ENCODE data around the gene PRSS22.
A peak's percentile ranks its signal among the peaks of the same experiment; 100 is the strongest.

Gene PRSS22, protein sequence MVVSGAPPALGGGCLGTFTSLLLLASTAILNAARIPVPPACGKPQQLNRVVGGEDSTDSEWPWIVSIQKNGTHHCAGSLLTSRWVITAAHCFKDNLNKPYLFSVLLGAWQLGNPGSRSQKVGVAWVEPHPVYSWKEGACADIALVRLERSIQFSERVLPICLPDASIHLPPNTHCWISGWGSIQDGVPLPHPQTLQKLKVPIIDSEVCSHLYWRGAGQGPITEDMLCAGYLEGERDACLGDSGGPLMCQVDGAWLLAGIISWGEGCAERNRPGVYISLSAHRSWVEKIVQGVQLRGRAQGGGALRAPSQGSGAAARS

DNA sequence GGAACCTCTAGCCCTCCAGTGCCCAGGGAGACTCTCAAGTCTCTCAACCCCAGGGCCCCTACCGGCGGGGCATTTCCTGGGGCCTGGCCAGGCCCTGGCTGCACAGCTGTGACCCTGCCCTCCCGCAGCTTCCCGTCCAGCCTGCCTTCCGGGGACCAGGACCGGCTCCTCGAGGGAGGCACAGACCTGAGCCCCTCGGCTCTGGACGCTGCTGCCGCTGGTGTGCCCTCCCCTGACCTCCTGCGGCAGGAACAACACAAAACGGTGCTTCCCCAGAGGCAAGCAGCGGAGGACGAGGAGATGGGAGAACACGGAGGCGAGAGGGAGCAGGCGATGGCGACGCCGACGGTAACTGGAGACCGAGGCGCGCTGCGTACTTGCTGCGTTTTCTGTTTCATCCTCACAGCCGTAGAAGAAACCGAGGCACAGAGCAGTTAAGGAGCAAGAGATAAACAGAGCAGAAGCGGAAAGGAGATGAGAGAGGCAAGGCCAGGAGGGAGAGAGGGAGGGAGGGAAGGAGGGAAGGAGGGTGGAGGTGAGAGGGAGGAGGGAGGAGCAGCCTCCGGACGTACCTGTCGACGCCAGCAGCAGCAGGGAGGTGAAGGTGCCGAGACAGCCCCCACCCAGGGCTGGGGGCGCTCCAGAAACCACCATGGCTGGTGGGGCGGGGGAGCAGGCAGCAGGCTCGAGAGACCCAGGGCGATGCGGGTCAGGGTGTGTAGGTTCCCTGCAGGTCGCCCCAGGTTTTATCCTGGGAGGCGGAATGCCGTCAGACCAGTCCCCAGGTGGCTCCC, at the start of gene PRSS22:
PRSS22 (minus strand) TSS at position 720 of the 794 bp plus-strand sequence; CDS start at position 654, 66 bp downstream.
- no peak for DNase-seq (ENCODE audit: low read depth in 4 of 4, low spot score in 1 of 4)

DNA sequence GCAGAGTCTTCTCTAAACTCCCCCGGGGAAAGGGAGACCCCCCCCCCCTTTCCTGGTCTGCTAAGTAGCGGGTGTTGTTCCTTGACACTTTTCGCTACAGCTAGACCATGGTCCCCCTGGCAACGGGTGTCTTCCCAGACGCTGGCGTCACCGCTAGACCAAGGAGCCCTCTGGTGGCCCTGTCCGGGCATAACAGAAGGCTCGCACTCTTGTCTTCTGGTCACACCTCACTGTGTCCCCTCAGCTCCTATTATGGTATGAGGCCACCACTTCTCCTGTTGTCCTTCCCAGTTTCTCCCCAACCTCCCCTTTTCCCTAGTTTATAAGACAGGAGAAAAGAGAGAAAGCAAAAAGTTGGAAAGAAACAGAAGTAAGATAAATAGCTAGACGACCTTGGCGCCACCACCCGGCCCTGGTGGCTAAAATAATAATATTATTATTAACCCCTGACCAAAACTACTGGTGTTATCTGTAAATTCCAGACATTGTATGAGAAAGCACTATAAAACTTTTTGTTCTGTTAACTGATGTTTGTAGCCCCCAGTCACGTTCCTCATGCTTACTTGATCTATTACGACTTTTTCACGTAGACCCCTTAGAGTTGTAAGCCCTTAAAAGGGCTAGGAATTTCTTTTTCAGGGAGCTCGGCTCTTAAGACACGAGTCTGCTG, 49.2 kb upstream of the PRSS22 start:
- DNase-seq (ENCODE audit: low read depth in 4 of 4, low spot score in 1 of 4), result peak in 2 of 4 experiments; percentile 19 to 32

DNA sequence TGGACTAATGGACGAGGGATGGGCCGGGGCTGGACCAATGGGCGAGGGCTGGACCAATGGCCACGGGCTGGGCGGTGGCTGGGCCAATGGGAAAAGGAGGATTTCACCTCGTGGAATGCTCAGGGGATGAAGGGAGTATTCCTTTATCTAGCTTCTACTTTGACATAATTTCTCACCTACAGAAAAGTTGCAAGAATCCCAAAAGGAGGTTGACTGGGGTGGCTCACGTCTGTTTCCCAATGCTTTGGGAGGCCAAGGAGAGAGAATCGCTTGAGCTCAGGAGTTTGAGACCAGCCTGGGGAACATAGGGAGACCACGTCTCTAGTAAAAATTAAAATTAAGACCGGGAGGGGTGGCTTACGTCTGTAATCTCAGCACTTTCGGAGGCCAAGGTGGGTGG, 48.0 kb upstream of the PRSS22 start:
- DNase-seq (ENCODE audit: low read depth in 4 of 4, low spot score in 1 of 4), result no peak

DNA sequence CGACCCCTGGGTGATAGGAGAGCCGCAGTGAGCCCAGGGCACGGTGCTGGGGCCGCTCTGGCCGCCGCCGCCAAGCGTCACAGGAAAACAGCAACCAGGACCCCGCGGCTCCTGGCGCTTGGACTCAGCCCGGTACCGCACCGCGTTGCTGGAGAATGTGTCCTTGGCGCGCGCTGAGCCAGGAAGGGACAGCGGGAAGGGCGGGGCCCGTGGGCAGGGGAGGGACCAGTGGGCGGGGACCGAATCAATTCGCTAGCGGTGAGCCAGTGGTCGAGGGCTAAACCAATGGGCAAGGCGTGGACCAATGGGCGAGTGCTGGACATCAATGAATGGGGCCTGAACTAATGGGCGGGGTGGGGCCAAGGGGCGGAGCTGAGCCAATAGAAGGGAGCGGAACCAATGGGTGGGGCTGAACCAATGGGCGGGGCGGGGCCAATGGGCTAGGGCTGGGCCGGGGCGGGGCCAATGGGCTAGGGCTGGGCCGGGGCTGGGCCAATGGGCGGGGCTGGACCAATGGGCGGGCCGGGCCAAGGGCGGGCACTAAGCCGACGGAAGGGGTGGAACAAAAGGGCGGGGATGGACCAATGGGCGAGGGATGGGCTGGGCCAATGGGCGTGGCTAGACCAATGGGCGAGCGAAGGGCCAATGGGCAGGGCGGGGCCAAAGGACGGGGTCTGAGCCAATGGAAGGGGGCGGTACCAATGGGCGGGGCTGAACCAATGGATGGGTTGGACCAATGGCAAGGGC, 47.4 kb upstream of the PRSS22 start:
- peak; percentile 83 to 98 (median 92) for DNase-seq (ENCODE audit: low read depth in 4 of 4, low spot score in 1 of 4)

DNA sequence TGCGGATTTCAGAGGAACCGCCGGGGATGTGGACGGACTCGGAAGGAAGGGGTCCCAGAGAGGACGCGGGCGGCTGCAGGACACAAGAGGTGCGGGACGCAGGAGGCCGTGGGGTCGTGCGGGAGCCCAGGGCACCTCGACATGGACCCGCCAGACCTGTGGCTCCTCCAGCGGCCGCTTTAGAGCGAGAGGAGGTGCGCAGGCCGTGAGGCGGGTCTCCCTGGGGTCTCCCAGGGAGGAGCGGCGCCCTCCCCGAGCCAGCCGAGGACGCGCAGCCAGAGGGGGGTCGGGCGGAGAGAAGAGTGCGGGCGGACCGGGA, 46.9 kb upstream of the PRSS22 start:
- no peak for DNase-seq (ENCODE audit: low read depth in 4 of 4, low spot score in 1 of 4)

DNA sequence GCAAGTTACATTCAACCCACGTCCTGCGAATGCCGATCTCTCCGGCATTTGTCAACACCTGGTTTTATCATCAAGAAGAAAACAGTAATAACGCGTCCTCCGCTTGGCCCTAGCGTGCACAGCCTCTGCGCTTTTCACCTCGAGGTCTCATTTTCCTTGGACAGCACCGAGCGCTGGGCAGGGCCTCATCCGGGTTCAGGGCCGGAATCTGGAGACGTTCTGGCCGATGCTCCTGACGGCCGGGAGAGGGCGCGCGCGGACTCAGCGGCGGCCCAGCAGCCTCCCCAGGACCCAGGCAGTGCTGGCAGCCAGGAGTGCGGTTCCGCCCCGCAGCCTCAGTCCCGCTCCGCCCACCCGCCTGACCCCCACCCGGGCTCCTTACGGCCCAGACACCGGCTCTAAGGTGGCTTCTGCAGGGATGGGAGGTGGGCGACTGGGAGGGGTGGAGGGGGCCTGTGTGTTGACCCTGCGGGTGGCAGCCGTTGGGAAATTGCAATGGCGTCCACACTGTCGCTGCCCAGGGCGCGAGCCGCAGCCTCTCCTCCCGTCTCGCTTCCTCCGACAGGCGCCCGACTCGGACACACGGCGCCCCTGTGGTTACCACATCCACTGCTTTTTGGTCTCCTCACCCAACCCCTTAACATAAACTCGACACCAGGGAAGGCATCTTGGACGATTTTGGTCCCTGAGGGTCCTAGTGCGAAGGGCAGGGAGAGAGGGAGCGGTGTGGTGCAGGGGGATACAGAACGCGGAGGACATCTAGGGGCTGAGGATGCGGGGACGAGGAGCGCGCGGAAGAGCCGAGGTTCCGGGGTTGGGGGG, 46.3 kb upstream of the PRSS22 start:
- peak; percentile 55 to 65 (median 60) for DNase-seq (ENCODE audit: low read depth in 4 of 4, low spot score in 1 of 4)

DNA sequence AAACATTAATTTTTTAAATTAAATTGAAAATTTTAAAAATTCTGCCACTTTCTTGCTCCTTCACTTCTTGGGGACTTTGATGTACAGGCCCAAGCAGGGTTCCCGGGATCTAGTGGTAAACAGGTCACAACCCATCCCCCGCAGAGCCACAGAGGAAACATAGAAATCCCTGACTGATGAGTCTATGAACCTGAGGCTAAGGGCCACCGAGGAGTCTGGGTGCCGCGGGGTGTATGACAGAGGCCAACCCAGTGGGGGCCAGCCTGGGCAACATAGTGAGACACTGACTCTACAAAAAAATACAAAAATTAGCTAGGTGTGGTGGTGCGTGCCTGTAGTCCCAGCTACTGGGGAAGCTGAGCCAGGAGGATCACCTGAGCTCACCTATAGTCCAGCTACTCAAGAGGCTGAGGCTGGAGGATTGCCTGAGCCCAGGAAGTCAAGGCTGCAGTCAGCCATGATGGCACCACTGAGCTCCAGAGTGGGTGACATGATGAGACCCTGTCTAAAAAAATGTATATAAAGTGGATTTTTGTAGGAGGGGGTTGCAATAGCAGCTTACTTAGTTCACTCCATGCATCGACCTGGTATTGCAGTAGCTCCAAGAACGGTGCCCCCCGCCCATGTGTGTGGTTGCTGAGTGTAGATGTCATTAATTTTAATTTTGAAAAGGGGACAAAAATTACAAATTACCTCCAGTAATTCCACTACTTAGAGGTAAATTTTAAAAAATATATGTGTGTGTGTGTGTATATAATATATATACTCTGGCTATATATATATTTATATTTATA, 44.6 kb upstream of the PRSS22 start:
- DNase-seq (ENCODE audit: low read depth in 4 of 4, low spot score in 1 of 4), result no peak

DNA sequence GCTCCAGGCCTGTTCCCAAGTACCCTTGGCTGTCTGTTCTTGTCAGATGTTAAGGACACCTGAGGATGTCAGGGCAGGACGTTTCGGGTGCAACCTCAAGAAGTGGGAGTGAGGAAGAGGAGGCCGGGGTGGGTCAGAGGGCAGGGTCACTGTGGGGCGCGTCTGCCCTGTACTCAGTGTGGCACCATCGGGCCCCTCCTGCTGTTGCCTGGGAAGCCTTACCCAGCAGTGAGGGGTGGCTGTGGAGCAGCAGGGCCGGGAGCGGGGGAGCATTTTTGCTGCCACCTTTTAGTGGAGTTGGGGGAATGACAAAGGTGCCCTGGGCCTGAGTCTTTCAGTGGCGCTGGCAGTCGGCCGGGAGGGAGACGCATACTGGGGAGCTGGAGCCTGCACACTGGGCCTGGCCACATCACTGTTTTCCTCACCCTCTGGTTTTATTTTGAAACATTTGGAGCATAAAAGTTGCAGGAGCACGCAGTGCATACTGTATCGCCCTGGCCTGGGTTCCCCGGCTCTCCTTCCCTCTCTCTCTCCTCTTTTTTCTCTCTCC, 42.6 kb upstream of the PRSS22 start:
- DNase-seq (ENCODE audit: low read depth in 4 of 4, low spot score in 1 of 4), result no peak

DNA sequence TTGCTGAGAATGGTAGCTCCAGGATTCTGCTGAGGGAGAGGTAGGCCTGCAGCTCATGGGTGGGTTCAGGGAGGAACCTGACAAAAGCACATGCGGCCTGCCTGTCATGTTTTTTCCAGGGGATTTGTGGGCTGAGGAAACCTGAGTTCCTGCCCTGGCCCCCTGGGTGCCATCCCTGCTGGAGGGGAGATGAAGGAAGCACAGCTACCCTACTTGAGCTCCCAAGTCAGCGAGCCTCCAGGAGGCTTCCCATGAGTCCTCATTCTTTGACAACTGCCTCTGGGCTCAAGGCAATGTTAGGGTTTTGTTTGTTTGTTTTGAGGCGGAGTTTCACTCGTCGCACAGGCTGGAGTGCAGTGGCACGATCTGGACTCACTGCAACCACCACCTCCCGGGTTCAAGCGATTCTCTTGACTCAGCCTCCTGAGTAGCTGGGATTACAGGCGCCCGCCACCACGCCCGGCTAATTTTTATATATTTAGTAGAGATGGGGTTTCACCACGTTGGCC, 41.6 kb upstream of the PRSS22 start:
- DNase-seq (ENCODE audit: low read depth in 4 of 4, low spot score in 1 of 4), result no peak

DNA sequence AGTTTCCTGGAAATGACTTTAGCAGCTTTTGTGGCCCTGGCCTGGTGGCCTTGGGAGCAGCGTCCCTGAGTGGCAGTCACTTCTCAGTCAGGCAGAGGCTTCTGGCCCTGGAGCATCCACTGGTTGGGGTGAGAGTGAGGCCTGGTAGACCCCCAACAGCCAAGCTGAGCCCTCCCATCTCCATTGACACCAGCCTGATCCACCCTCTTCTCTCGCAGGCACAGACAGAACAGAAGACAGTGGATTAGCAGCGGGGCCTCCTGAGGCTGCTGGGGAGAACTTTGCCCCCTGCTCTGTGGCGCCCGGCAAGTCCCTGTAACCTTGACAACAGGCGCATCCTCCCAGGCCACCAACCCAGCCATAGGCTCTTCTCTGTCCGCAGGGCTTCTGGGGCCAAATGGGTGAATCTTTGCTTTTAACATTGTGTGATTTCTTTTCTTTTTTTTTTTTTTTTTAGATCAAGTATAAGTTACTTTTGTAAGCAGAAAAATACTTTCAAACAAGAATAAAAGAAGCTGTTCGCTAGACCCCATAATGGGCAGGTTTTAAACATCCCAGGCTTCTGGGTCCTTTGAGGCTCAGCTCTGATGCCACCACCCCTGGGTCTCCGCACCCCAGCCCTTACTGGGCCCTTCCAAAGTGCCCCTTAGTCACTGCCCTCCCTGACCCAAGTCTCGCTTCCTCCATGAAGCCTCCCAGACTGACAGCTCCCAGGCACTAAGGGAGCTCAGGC, 41.0 kb upstream of the PRSS22 start:
- no peak for DNase-seq (ENCODE audit: low read depth in 4 of 4, low spot score in 1 of 4)

DNA sequence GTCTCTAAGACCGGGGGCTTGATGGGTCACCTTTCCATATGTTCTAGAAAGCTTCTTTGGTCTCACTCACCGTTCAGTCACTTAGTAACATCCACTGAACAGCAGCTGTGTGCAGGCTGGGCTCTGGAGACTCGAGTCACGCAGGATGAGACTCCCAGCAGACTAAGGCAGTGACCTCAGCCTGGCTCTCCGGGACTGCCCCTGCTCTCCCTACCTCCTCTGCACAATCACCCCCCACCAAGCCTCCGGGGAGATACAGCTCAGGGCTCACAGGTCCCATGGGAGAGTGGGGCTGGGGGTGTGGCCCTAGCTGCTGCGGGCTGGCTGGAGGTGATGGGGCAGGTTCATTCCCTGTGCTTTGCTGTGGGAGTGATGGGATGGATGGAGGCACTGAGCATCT, 39.1 kb upstream of the PRSS22 start:
- no peak for DNase-seq (ENCODE audit: low read depth in 4 of 4, low spot score in 1 of 4)

DNA sequence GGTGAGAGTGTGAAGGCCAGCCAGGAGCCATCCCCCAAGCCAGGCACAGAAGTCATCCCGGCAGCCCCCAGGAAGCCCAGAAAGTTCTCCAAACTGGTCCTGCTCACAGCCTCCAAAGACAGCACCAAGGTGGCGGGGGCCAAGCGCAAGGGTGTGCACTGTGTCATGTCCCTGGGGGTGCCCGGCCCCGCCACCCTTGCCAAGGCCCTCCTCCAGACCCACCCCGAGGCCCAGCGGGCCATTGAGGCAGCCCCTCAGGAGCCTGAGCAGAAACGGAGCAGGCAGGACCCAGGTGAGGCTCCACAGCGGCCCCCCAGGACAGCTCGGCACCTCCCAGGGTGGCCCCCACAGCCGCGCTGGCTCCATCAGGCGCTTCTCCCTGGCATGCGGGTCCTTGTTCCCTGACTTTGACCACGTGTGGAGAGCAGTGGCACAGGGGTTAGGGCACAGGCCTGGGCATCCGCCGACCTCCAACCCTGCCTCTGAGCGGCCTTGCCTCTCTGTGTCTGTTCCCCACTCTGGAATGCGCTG, 38.6 kb upstream of the PRSS22 start:
- no peak for DNase-seq (ENCODE audit: low read depth in 4 of 4, low spot score in 1 of 4)

DNA sequence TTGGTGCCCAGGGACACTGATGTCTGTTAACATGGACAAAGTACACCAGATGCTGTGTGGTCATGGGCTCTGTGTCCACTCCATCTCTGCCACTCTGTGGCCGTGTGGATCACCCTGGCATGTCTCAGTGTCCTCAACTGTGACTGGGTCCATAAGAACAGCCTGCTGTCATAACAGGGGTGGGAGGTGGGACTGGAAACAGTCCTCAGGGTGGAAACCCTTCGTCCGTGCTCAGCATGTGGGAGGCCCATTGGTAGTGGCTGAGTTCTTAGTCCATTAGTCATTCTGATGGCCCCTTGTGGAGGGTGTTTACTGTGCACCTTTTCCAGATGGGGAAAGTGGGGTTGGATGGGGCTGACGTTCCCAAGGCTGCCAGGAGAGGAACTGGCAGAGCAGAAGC, 37.8 kb upstream of the PRSS22 start:
- DNase-seq (ENCODE audit: low read depth in 4 of 4, low spot score in 1 of 4), result no peak

DNA sequence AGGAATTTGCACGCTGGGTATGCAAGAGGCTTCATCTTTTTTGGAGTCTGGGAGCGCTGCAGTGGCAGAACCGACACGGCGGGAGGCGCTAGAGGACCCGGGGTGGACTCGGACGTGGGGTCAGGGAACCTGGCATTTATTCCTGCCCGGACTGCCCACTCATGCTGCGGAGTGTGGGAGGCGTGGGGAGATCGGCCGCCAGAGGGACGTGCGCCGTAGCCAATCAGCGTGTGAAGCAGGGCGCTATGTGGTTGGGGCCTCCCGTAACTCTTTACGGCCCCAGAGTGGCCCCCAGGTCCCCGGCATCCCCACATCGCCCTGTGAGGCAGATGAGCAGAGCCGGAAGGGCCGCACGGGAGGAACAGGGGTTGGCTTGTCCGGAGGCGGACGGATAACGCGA, 36.3 kb upstream of the PRSS22 start:
- no peak for DNase-seq (ENCODE audit: low read depth in 4 of 4, low spot score in 1 of 4)

DNA sequence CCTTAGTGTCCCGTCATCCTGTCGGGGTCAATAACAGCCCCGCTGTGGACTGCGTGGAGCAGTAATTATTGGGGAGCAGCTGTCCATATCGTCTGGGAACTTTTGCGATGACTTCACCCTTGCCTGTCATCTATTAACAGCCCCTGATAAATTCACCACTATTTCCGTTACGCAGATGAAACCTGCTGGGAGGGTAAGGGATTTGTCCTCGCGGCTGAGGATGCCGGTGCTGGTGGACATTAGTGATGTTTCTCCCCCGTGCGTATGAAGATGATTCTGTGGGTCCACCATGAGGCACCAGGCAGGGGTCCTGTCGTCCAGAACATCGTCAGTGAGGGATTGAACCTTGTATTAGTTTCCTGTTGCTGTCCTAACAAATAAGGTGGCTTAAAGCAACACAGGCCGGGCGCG, 26.1 kb upstream of the PRSS22 start:
- DNase-seq (ENCODE audit: low read depth in 4 of 4, low spot score in 1 of 4), result no peak

DNA sequence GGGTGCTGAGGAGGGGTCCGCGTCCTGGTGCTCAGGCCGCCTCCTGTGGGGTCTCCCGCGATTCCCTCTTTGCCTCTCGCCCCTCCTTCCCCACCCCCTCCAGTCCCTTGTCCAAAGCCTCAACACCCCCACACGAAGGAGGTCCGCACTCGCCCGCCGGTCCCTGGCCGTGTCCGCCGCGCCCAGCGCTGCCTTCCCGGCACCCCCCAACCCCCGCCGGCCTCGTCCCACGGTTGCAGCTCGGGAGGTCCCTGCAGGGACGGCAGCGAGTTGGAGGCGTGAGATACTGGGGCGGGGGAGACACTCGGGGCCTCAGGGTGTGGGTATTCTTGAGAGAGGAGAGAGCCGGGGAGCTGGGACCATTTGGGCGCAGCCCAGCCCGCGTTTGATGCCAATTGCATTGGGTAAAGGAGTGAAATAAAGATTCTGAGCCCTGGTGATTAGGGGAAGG, 25.5 kb upstream of the PRSS22 start:
- no peak for DNase-seq (ENCODE audit: low read depth in 4 of 4, low spot score in 1 of 4)

DNA sequence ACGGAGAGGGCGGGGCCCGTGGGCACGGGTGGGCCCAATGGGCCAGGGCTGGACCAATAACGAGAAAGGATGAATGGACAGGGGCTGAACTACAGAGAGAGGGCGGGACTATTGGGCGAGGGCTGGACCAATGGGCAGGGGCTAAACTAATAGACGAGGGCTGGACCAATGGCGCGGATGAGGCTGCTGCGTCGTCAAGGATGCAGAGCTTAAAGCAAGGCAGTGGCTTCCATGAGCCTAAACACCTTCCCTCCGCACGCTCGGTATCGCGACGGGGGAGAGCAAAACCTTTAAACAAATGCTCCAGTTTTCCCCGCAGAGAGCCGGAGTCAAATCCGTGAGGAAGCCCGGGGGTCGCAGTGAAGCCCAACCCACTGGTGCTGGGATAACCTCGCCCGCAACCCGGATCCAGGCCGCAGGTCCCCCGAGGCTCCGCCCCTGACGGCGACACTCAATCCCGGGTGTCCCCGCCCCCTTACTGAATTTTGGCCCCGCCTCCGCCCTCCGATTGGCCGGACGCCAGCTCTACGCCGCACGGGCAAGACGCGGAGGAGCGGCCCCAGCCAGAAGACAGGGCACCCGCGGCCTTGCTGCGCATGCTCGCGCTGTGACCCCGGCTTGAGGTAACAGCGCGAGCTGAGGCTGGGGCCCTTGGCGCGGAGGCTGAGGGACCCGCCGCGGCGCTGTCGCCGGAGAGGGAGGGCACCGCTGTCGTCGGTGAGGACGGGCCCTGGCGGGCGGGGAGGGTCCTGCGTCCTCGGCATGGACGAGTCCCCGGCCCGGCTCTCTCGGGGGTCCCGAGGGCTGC, 24.9 kb upstream of the PRSS22 start, which contains the start of gene FLYWCH2:
FLYWCH2 (plus strand) TSS at position 566 of the 808 bp plus-strand sequence. CDS start 13,235 bp downstream, outside the sequence.
- peak; percentile 96 to 100 (median 99) for DNase-seq (ENCODE audit: low read depth in 4 of 4, low spot score in 1 of 4)

All from stimulated activated CD4-positive, alpha-beta T cell treated with anti-CD3 and anti-CD28 coated beads, Interleukin-1b, Interleukin-23, amount 100 ng/mL, for 24 hours (primary cell).